ENCODE measurements around the gene CLRN2.

The CLRN2 gene

GRCh38 chr4:17489721-17490120 lies 25.2 kb upstream of the CLRN2 start:
- Histone ChIP-seq H3K27ac (ENCODE audit: low read depth, low read length, severe bottlenecking) (no peak overlapping the region), H3K36me3 (ENCODE audit: control insufficient read depth, insufficient read depth, low read length) (peaks cover 77% of the 10 kb centered on the region), H3K9me3 (ENCODE audit: control insufficient read depth, low read length) (no peaks in the 10 kb centered on the region), H3K4me3 (ENCODE audit: extremely low read depth, insufficient read depth, low read length, poor library complexity, severe bottlenecking) (no peak overlapping the region), H3K4me1 (ENCODE audit: control insufficient read depth, insufficient read depth, low read length, poor library complexity, severe bottlenecking) (peaks cover 18% of the 10 kb centered on the region)
- WGBS, 2 experiments (ENCODE audit: insufficient coverage in 2 of 2), result 91 to 93% methylated on average over 6 to 8 of the region's 8 CpGs

- no peak overlapping the region for H3K4me3 ChIP-seq (ENCODE audit: extremely low read depth, insufficient read depth, low read length, poor library complexity, severe bottlenecking)
- peaks cover 79% of the 10 kb centered on the region for H3K36me3 ChIP-seq (ENCODE audit: control insufficient read depth, insufficient read depth, low read length)
- H3K9me3 ChIP-seq (ENCODE audit: control insufficient read depth, low read length), result no peaks in the 10 kb centered on the region
- H3K4me1 ChIP-seq (ENCODE audit: control insufficient read depth, insufficient read depth, low read length, poor library complexity, severe bottlenecking), result peaks cover 23% of the 10 kb centered on the region
- H3K27ac ChIP-seq (ENCODE audit: low read depth, low read length, severe bottlenecking), result peak overlapping the region; percentile 29
- WGBS, 2 experiments (ENCODE audit: insufficient coverage in 2 of 2), result 86 to 94% methylated on average over 6 of the region's 6 CpGs
Measured at GRCh38 chr4:17490575-17491059, 24.3 kb upstream of the CLRN2 start.

GRCh38 chr4:17491196-17491595 lies 23.8 kb upstream of the CLRN2 start:
- Histone ChIP-seq H3K4me1 (ENCODE audit: control insufficient read depth, insufficient read depth, low read length, poor library complexity, severe bottlenecking) (peaks cover 23% of the 10 kb centered on the region), H3K9me3 (ENCODE audit: control insufficient read depth, low read length) (no peaks in the 10 kb centered on the region), H3K36me3 (ENCODE audit: control insufficient read depth, insufficient read depth, low read length) (peaks cover 73% of the 10 kb centered on the region), H3K27ac (ENCODE audit: low read depth, low read length, severe bottlenecking) (no peak overlapping the region), H3K4me3 (ENCODE audit: extremely low read depth, insufficient read depth, low read length, poor library complexity, severe bottlenecking) (no peak overlapping the region)
- 80 to 100% methylated on average over 1 to 2 of the region's 3 CpGs for WGBS, 2 experiments (ENCODE audit: insufficient coverage in 2 of 2)

GRCh38 chr4:17492058-17492741 lies 22.8 kb upstream of the CLRN2 start:
- Histone ChIP-seq H3K4me3 (ENCODE audit: extremely low read depth, insufficient read depth, low read length, poor library complexity, severe bottlenecking) (no peak overlapping the region), H3K4me1 (ENCODE audit: control insufficient read depth, insufficient read depth, low read length, poor library complexity, severe bottlenecking) (peaks cover 23% of the 10 kb centered on the region), H3K36me3 (ENCODE audit: control insufficient read depth, insufficient read depth, low read length) (peaks cover 67% of the 10 kb centered on the region), H3K27ac (ENCODE audit: low read depth, low read length, severe bottlenecking) (no peak overlapping the region), H3K9me3 (ENCODE audit: control insufficient read depth, low read length) (no peaks in the 10 kb centered on the region)
- 92 to 93% methylated on average over 11 to 12 of the region's 15 CpGs for WGBS, 2 experiments (ENCODE audit: insufficient coverage in 2 of 2)

GRCh38 chr4:17492876-17493275 lies 22.1 kb upstream of the CLRN2 start:
- 83 to 88% methylated on average over 1 to 2 of the region's 2 CpGs for WGBS, 2 experiments (ENCODE audit: insufficient coverage in 2 of 2)
- H3K9me3 ChIP-seq (ENCODE audit: control insufficient read depth, low read length), result no peaks in the 10 kb centered on the region
- peaks cover 62% of the 10 kb centered on the region for H3K36me3 ChIP-seq (ENCODE audit: control insufficient read depth, insufficient read depth, low read length)
- no peak overlapping the region for H3K4me3 ChIP-seq (ENCODE audit: extremely low read depth, insufficient read depth, low read length, poor library complexity, severe bottlenecking)
- peaks cover 23% of the 10 kb centered on the region for H3K4me1 ChIP-seq (ENCODE audit: control insufficient read depth, insufficient read depth, low read length, poor library complexity, severe bottlenecking)
- no peak overlapping the region for H3K27ac ChIP-seq (ENCODE audit: low read depth, low read length, severe bottlenecking)

- Histone ChIP-seq H3K4me1 (ENCODE audit: control insufficient read depth, insufficient read depth, low read length, poor library complexity, severe bottlenecking) (peaks cover 23% of the 10 kb centered on the region), H3K9me3 (ENCODE audit: control insufficient read depth, low read length) (no peaks in the 10 kb centered on the region), H3K27ac (ENCODE audit: low read depth, low read length, severe bottlenecking) (no peak overlapping the region), H3K36me3 (ENCODE audit: control insufficient read depth, insufficient read depth, low read length) (peaks cover 64% of the 10 kb centered on the region), H3K4me3 (ENCODE audit: extremely low read depth, insufficient read depth, low read length, poor library complexity, severe bottlenecking) (no peak overlapping the region)
- 95 to 100% methylated on average over 2 to 3 of the region's 4 CpGs for WGBS, 2 experiments (ENCODE audit: insufficient coverage in 2 of 2)
Measured at GRCh38 chr4:17493619-17494018, 21.3 kb upstream of the CLRN2 start.

- WGBS, 2 experiments (ENCODE audit: insufficient coverage in 2 of 2), result 67 to 78% methylated on average over 7 to 8 of the region's 10 CpGs
- H3K36me3 ChIP-seq (ENCODE audit: control insufficient read depth, insufficient read depth, low read length), result peaks cover 62% of the 10 kb centered on the region
- H3K9me3 ChIP-seq (ENCODE audit: control insufficient read depth, low read length), result no peaks in the 10 kb centered on the region
- peaks cover 23% of the 10 kb centered on the region for H3K4me1 ChIP-seq (ENCODE audit: control insufficient read depth, insufficient read depth, low read length, poor library complexity, severe bottlenecking)
- H3K4me3 ChIP-seq (ENCODE audit: extremely low read depth, insufficient read depth, low read length, poor library complexity, severe bottlenecking), result no peak overlapping the region
- H3K27ac ChIP-seq (ENCODE audit: low read depth, low read length, severe bottlenecking), result no peak overlapping the region
Measured at GRCh38 chr4:17494258-17495190, 20.4 kb upstream of the CLRN2 start.

GRCh38 chr4:17497890-17498523 lies 17.0 kb upstream of the CLRN2 start:
- no peak overlapping the region for H3K27ac ChIP-seq (ENCODE audit: low read depth, low read length, severe bottlenecking)
- WGBS, 2 experiments (ENCODE audit: insufficient coverage in 2 of 2), result 93 to 100% methylated on average over 1 to 3 of the region's 7 CpGs
- H3K4me3 ChIP-seq (ENCODE audit: extremely low read depth, insufficient read depth, low read length, poor library complexity, severe bottlenecking), result no peak overlapping the region
- peaks cover 16% of the 10 kb centered on the region for H3K4me1 ChIP-seq (ENCODE audit: control insufficient read depth, insufficient read depth, low read length, poor library complexity, severe bottlenecking)
- H3K9me3 ChIP-seq (ENCODE audit: control insufficient read depth, low read length), result no peaks in the 10 kb centered on the region
- H3K36me3 ChIP-seq (ENCODE audit: control insufficient read depth, insufficient read depth, low read length), result peaks cover 77% of the 10 kb centered on the region

- Histone ChIP-seq H3K4me1 (ENCODE audit: control insufficient read depth, insufficient read depth, low read length, poor library complexity, severe bottlenecking) (no peaks in the 10 kb centered on the region), H3K36me3 (ENCODE audit: control insufficient read depth, insufficient read depth, low read length) (peaks cover 57% of the 10 kb centered on the region), H3K4me3 (ENCODE audit: extremely low read depth, insufficient read depth, low read length, poor library complexity, severe bottlenecking) (no peak overlapping the region), H3K27ac (ENCODE audit: low read depth, low read length, severe bottlenecking) (no peak overlapping the region), H3K9me3 (ENCODE audit: control insufficient read depth, low read length) (no peaks in the 10 kb centered on the region)
Measured at GRCh38 chr4:17500574-17500973, 14.4 kb upstream of the CLRN2 start.

- H3K4me3 ChIP-seq (ENCODE audit: extremely low read depth, insufficient read depth, low read length, poor library complexity, severe bottlenecking), result no peak overlapping the region
- H3K9me3 ChIP-seq (ENCODE audit: control insufficient read depth, low read length), result no peaks in the 10 kb centered on the region
- H3K27ac ChIP-seq (ENCODE audit: low read depth, low read length, severe bottlenecking), result no peak overlapping the region
- H3K36me3 ChIP-seq (ENCODE audit: control insufficient read depth, insufficient read depth, low read length), result peaks cover 70% of the 10 kb centered on the region
- H3K4me1 ChIP-seq (ENCODE audit: control insufficient read depth, insufficient read depth, low read length, poor library complexity, severe bottlenecking), result no peaks in the 10 kb centered on the region
- WGBS, 2 experiments (ENCODE audit: insufficient coverage in 2 of 2), result 93 to 100% methylated on average over 1 to 2 of the region's 3 CpGs
Measured at GRCh38 chr4:17502756-17503155, 12.2 kb upstream of the CLRN2 start.
